ENCODE measurements around the gene GPR3. TPM values are rescaled to one million over a fixed set of nuclear protein-coding genes. Genes with fewer than 3 reads are reported as not detected.

GPR3 gene
- total RNA-seq, 1 donor from 2014 or later, result not detected

DNA sequence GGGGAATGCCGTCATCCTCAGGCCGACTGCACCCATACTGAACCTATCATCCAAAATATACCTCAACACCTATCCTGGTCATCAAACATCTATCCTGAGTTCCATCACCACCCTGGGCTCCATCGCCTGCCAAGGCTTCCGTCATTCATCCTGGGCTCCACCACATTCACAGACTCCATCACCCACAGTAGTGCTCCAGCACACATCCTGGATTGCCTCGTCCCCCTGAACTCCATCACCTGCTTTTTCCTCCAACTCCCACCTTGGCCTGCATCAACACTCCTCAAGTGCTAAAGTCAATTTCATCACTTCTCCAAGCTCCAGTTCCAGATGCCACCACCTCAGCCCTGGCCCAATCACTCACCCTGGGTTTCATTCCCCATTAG is 33.5 kb upstream of the GPR3 start:
- no peak for DNase-seq

DNA sequence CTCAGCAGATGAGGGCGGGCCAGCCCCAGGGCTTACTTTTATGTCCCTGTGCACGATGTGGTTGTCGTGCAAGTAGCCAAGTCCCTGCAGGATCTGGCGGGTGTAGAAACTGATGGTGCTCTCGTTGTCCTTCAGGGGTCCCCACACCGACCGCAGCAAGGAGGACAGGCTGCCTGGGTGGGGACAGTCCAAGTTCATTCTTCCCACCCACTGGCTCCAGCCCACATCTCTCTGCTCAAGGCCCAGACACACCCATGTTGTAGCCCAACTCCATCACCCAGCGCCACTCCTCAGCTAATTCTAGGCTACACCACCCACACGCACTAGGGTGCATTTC is 32.6 kb upstream of the GPR3 start:
- DNase-seq, result no peak

DNA sequence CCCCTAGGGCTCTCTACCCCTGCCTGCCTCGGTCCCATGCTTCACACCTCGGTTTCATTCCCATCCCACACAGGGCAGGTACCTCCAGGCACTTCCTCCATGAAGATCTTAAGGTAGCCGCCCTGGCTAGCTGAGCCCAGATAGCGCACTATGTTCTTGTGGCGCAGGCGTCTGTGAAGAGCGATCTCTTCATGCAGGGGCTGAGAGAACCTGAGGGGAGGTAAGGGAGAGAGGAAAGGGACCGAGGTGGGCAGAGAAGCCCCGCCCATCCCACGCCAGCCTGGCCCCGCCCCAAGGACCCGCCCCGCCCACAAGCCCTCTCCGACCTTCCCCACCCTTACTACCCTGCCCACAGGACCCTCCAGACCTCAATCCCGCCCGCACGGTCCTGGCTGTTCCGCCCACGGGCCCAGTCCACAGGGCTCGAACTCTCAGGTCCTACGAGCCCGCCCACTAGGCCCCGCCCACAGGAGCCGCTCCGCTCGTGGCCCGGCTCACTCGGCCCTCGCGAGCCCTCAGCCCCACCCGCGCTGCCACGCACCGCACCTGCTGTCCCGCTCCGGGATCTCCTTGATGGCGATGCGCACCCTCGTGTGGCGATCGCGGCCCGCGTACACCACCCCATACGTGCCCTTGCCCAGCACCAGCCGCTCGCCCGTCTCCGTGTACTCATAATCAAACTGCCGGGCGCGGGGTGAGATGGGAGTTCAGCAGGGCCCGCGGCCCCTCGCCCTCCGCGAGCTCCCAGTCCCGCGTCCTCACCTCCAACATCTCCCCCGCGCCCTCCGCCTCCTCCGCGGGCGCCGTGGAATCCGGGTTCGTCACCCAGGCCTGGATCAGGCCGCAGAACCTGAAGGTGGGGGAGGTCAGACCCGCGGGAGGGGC is 32.0 kb upstream of the GPR3 start:
- DNase-seq, result no peak

DNA sequence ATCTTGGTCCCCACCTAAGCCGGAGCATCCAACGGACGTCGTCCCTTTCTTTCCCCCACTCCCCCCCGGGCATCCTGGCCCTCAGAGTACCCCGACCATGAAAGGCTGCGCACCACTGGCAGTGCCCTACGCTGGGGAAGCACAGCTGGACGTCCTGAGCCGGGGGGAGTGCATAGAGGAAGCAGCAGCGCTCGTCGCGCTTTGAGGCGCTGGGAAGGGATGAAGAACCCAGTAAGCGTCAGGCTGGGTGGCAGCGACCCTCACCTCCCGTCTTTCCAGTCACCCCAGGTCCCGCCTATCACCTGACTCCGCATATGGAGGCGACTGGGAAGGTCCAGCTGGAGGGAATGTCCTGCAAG is 31.4 kb upstream of the GPR3 start:
- DNase-seq, result no peak

DNA sequence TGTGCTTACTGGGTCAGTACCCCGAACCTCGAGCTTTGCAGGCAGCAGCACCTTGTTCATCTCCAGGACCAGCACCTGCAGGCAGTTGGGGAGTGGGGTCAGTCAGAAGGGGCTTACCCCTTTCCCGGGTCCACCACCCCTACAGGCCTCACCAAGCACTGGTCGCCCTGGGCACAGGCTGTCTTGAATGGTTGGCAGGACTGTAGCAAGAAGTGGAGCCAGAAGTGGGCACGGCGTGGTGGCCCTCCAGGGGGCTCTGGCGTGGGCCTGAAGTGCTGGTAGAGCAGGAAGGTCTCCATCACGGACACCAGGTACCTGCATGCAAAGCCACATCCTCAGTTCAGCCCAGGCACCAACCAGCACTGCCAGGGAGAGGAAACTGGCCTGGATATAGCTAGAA is 30.9 kb upstream of the GPR3 start:
- DNase-seq, result no peak

DNA sequence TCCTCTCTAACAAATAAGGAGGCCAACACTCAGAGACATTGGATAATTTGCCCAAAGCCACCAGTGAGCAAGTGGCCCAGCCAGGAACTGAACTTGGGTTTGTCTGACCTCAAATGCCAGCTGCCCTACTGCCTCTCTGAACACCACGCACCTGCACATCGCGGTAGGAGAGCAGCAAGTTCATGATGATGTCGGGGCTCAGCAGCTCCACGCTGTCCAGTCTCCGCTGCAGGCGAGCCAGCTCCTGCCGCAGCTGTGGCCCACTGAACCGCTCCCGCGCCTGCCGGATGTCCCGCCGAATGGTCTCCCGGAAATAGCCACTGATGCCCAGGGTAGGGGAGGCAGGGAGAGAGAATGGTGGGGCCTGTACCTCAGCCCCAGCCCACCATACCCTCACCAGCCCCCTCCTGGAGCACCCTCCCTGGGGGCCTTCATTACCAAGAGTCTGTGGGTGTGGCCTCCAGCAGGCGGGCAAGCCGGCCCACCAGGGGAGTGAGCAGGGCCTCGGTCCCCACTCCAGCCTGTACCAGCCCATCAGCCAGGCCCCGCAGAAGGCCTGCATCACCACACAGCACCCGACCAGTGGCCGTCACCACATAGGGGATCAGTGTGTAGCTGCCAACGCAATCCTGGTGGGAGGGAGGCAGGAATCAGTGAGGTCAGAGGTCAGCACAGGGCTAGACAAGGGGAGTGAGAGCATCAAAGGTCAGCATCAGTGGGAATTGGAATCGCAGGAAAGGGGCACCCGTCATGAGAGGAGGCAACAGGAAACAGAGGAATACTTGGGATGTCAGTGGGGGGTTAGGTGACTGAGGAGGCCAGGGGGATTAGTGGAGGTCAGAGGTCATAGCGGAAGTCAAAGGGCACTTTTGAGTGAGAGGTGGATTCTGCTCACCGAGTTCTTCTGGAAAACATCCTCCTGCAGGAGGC is 28.4 kb upstream of the GPR3 start:
- no peak for DNase-seq

DNA sequence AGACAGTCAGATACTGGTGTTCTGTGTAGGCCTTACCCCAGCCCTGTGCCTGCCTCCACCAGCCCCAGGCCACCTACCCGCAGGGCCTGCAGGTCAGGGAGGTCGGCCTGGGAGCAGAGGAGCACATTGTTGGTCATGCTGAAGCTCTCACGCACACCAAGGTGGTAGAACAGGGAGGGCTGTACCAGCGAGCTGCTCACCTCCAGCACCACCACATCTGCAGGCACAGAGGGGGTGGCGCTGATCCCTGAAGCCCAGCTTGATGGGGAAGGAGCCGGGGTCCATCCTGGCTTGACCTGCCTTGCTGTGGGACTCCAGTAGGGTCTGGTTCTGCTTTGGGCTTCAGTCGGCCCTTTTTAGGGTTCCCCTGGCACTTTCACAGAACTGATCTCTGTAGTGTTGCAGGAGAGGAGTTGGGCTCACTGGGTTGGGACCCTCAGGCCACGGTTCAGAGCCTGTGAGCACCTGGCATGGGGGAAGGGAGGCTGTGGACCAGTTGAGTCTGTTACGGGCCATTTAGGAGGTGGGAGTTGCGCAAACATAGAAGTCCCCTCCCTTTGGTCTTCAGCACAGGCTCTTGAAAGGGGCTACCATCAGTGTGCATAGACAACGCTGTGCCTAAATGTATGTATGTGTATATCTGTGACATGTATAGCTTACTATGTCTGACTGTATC is 27.6 kb upstream of the GPR3 start:
- no peak for DNase-seq

DNA sequence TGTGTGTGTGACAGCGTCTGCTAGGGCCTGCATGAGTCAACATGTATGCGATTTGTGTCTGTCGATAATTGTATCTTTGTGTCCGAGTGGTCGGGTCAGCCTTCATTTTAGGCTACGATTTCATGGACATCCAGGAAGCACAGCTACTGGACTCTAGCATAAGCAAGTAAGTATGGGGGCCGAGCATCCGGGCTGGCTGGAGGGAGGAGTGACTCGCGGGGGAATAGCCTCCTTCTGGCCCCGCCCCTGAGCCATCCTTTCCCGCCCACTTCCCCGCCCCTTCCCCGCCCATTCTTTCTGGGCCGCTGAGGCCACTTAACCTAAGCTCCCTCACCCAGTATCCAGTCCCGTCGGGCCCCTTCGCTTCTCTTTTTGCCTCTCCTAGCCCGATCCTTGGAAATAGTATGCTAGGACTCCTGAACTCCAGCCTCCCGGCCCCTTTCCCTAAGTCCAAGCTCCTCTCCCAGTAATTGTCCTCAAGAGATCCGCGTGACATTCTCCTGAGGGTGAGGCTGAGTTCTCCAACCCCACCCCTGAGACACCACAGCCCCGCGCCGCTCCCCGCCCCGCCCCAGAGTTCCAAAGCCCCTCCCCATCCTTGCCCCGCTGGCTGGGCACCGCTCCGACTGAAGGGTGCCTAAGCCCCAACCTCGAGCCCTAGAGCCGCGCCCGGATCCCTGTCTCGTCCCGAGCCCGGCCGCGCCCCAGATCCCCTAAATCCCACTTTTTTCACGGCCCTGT is 26.9 kb upstream of the GPR3 start:
- DNase-seq, result peak; percentile 80

DNA sequence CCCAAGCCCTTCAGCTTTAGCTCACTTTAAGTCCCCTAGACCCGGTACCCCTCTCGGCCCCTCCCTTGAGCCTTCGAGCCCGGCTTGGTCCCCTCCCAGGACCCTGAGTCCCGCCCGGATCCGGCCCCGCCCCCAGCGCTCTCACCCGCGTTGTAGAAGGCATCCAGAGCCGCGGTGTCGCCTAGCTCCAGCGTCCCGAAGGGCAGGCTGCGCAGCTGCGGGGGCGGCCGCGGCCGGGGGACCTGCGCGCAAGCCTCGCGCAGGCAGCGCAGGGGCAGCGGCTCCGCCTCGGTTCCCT is 26.4 kb upstream of the GPR3 start:
- peak; percentile 41 for DNase-seq

DNA sequence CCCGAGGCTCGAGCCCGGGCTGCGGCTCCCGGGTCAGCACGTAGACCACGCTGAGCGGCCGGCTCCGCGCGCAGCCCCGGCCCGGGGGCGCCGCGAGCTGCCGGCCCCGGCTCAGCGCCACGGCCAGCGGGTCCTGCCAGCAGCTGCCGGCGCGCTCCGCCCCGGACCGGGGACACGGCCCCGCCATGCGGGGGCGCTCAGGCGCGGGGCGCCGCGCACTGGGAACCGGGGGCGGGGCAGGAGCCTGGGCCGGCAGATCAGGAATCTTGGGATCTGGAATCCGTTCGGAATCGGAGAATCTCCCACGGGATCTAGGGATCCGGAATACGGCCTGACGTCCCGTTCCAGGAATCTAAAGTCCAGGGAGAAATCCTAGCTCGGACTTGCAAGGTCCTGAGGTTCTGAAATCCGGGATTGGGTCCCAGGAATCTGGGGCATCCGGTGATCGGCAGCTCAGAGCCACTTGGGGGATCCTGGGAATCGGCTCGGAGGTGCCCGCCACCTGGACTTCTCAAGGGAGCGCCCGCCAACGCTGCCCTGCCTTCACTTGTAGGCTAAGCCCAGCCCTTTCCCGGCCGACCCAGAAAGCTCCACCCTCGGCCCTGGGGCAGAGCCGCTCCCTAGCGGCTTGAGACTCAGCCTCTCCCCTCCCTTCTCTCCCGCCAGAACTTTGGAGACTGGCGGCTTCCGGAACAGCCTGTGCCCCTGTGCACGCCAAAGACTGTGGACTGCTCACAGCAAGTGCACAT is 25.8 kb upstream of the GPR3 start, which contains the start of gene MAP3K6:
TSS of gene MAP3K6 (minus strand) at position 551 of the 749 bp plus-strand sequence. CDS start at position 187, 364 bp downstream.
- DNase-seq, result peak; percentile 50

DNA sequence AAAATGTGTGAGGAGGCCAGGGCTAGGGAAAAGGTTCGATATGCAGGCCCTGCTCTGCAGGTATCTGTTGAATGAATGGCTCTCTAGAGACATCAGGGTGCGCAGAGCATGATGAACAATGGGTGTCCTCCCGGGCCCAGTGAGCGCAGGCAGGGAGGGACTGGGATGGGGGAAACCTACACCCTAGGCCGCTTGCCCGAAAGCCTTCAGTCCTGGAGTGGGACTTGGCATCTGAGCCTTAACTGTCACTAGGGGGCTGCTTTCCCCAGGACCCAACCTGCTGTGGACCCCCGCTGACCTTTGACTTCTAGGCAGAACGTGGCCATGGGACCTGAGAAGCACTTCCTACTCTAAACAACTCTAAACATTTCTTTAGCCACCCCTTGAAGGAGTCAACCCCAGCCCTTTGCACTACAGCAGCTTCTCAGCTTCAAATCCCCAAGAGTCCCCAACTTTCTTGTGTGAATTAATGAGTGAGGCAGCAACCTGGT is 25.2 kb upstream of the GPR3 start:
- DNase-seq, result no peak

DNA sequence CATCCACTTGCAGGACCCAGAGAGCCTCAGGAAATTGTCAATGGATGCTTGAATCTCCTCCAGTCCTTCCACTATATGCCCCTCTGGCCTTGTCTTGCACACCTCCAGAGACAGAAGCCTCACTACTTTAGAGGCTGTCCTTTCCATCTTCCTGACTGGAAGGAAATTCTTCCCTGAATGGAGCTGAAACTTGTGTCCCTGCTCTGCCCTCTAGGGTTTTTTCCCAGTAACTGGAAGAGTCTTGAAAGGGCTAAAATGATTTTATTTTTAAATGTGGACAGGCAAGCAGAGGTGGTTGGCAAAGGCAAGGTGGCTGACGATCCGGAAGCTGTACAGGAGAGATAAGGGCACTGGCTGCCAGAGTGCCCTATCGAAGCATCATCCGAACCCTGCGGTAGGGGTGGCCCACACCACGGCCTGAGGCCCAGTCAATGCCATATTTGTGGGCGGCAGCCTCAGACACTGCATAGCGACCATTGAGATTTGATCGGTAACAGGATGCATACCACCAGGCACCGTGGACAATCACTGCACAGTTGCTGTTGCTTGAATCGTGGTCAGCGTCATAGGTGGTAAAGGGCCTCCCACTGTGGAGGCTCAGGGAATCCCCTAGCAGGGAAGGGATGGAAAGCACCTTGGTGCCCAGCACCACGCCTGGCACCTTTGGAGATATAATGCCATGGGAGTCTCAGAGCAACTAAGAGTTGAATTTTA is 23.4 kb upstream of the GPR3 start:
- no peak for DNase-seq

DNA sequence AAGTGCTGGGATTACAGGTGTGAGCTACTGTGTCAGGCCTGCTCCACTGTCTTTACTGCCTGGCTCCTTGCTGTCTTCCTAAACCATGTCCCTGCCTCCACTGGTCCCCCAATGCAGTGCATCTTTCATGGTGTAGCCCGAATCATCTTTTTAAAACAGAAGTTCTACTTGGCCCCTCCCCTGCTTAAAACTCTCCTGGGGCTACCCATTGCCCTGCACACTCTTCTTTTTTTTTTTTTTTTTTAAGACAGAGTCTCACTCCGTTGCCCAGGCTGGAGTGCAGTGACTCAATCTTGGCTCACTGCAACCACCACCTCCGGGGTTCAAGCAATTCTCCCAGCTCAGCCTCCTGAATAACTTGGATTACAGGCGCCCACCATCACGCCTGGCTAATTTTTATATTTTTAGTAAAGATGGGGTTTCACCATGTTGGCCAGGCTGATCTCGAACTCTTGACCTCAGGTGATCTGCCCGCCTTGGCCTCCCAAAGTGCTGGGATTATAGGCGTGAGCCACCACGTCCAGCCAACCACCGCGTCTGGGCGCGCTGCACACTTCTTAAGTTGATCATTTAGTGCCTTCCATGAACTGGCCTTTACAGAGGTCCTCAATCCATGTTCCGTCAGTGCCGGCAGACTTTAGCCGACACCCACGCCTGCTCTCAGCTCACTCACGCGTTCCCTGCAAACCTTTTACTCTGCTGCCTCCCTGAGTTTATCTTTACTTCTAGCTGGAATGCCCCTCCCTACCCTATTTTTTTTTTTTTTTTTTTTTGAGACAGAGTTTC is 20.2 kb upstream of the GPR3 start:
- no peak for DNase-seq

DNA sequence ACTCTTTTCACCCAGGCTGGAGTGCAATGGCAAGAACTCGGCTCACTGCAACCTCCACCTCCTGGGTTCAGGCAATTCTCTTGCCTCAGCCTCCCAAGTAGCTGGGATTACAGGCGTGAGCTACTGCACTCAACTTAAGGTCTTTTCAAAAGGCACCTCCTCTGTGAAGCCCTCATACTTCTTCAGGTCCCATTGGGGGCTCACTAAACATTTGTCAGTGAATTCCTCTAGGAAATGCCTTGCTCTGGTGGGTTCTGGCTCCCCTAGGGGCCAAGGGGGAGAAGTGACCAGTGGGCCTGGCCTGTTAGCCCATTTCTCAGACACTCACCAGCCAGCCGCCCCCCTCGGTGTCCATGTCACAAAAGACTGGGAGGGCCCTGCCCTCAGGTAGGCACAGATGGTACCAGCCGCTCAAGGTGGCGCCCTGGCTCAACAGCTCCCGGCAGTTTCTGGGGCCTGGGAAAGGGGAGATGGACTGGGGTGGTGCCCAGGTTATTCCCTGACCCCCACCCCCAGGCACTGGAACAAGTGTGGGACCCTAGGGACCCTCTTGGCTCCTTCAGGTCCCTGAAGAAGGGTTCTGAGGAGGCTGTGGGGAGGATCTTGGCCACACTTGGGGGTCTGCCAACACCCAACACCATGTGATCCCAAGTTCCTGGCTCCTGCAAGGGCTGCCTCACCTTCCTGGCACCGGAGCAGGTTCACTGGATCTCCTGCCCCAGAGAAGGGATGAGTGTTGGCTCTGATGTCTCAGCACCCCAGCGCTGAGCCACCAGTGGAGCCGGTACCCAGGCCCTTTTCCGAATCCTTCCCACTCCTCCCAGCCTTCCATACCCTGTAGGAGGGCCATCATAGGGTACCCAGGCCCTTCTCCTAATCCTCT is 19.4 kb upstream of the GPR3 start:
- no peak for DNase-seq

DNA sequence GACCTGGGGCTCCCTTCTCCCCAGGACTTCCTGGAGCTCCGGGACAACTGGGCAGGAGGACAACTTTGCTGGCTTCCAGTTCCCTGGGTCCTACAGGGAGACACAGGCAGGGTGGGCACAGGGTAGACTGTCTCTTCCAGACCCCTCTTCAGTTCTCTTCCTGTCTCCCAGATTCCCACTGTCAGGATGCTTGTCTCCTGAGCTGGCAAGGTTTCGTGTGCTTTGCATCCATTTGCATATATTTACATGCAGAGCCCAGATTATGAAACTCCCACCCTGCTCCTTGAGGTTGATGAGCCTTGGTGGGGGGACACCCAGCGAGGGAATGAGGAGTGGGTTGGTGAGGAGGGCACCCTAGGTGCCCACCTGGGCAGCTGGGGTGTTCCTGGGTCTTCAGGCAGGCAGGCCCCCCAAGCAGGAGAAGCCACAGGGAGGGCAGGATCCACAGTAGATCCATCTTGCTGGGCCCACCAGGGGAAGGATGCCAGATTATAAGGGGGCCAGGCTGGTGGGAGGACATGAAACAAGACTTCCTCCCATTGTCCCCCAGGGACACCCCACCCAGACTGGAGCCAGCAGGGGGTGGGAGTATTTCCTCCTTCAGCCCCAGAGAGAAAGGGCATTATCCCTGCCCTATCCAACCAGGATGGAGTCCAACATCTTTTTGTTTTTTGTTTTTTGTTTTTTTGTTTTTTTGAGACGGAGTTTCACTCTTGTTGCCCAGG is 17.9 kb upstream of the GPR3 start, which contains the start of gene FCN3:
TSS of gene FCN3 (minus strand) at position 463 of the 725 bp plus-strand sequence. CDS start at position 457, 6 bp downstream.
- DNase-seq, result no peak

DNA sequence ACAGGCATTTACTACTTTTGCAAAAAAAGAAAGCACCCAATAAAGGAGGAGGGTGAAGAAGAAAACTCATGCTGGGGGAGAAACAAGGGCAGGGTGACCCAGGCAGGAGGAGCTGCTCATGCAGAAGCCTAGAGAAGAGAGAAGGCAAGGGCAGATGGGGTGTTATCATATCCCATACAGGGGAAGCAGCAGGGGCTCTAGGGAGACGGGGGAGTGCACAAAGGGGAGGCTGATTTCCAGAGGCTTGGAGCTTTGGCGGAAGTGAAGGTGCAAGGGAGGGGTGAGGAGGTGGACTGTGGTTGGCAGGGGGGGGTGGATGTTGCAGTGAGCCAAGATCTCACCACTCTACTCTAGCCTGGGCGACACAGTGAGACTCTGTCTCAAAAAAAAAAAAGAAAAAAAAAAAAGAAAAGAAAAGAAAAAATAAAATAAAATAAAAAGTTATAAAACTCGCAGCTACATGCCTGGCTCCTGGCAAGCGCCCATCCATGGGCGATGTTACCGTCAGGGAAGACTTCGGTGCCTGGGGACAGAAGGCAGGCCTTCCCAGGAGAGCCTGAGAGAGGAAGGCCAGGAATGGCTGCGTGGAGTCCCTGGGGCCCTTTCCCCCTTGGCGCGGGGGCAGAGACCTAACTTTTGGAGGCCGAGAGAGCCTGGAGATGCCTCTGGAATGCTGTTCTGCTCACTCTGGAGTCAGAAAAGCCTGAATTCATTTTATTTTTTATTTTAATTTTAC is 14.5 kb upstream of the GPR3 start:
- DNase-seq, result no peak

DNA sequence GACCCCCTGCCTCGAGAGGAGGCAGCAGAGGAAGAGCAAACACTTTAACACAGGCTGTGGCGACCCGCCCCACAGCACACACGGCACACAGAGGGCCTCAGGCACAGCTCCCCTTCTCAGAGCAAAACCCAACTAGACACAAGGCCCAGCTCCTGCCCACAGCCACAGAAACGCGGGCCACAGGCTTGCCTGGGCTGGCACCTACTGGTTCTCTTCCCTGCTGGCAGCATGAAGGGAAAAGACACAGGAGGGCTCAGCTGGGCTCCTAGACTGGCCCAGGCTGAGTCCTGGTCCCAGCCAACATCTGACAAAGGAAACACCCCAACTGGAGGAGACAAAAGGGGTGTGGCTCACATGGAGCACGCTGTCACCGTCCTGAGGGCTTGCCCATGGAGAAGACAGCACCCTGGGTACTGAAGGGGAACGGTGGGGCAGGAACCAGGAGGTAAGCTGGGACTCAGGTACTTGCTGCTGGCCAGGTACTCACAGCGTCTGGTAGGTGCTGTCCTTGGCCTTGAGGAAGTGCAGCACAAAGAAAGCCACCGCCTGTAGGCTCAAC is 12.8 kb upstream of the GPR3 start:
- DNase-seq, result no peak

Measured in occipital lobe (tissue), 2 donors.